GM10847 (cell line): ENCODE measurements around the gene CORO6.
A peak's percentile ranks its signal among the peaks of the same experiment; 100 is the strongest.

Source experiments
- POLR2A ChIP-seq: IDR thresholded peaks from 2 replicates; pipeline ENCODE4 v1.6.1; 2011; ENCODE audit not compliant: insufficient read length; ENCODE audit errors: extremely low read depth

CORO6 gene

DNA sequence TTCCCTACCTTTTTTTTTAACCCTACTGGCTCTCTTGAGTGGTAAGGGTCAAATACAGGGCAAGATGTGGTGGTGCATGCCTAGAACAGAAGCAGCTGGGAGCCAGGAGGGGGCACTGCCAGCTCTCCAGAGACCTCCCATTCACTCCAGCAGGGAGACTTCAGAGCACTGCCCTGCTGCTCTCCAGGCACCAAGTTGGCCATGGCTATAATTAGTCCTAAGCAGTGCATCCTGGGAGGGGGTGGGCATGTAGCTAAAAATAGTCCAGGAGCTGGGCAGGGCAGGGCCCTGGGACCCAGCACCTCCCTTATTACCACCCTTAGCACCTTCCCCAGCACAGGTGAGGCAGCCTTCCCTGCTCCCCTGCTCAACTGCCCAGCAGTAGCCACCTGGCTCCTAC is 3.5 kb downstream of the CORO6 start:
- TF ChIP-seq POLR2A, result no peak

DNA sequence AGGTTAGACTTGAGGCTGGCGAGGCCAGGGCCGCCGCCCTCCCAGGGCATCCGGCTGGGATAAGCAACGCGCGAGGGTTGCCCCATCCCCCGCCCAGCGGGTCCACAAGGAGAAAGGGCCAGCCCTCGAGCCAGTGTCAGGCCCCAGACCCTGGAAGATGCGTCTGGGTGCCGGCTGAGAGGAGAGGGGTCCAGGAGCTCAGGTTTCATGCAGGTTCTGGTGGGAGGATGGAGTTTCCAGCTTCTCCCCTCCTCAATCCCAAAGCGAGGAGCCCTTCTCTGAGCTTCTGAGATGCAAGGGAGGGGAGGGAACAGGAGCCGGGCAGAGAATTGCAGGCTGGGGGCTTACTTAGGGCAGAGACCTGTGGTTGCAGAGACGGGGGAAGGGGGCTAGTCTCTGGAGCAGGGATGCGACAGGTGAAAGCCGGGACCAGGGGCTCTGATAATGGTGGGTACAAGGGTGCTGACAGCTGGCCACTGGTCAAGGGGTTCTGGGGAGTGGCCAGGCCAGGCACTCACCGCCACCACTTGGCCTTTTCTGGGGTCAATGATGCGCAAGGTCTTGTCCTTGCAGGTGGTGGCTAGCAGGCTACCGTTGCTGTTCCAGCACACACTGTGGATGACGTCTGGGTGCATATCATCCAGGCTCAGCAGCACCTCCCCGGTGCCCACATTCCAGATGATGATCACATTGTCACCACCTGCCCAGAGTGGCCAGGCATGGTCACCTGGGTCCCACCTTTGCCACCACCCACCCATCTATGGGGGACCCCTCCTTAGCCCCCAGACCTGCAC is 4.2 kb downstream of the CORO6 start:
- no peak for TF ChIP-seq POLR2A

DNA sequence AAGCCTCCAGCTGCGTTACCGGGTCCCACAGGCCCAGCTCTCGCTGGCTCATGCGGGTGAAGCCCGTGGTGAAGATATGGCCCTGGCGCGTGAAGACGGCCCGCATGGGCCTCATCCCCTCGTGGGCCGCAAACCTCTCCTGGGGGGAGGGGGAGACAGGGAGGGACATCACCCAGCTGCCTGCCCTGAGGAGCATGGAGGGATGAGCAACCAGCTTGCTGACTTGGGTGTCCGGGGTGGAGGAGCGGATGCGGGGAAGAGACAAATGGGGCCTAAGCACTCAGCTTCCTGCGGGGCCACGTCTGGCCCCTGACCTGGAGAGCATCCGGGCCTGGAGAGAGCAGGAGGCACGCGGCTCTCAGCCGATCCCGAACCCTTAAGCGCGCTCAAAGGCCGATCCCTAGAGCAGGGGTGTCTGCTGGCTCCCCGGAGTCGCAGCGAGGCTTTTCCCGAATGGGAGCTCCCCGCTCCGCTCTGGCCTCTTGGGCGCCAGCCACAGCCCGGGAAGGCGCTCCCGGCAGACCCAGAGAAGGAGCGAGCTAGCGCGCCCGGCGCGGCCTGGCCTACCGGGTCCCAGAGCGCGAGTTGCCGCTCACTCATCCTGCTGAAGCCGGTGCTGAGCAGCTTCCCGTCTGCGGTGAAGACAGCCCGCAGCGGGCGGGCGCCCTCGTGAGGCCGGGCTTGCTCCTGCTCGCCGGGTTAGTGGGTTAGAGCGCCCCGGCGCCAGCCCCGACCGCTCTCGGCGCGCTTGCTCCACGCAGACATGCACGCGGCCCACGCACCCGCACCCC is 5.0 kb downstream of the CORO6 start:
- peak; percentile 23 for TF ChIP-seq POLR2A

DNA sequence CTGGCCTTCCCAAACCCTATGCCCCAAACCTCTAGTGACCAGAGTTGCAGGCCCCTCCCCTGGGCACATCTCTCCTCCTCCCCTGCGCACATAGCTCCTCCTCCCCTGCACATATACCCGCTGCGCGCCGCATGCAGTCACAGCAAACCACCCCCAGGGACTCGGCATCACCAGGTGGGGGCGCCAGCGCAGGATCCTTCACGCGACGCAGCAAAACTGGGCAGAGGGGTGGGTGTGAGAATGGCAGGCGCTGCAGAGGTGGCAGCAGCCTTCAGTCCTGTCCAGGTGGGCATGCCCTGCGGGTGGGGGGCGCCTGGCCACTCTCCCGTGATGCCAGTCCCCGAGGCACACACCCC is 5.6 kb downstream of the CORO6 start:
- TF ChIP-seq POLR2A, result no peak

DNA sequence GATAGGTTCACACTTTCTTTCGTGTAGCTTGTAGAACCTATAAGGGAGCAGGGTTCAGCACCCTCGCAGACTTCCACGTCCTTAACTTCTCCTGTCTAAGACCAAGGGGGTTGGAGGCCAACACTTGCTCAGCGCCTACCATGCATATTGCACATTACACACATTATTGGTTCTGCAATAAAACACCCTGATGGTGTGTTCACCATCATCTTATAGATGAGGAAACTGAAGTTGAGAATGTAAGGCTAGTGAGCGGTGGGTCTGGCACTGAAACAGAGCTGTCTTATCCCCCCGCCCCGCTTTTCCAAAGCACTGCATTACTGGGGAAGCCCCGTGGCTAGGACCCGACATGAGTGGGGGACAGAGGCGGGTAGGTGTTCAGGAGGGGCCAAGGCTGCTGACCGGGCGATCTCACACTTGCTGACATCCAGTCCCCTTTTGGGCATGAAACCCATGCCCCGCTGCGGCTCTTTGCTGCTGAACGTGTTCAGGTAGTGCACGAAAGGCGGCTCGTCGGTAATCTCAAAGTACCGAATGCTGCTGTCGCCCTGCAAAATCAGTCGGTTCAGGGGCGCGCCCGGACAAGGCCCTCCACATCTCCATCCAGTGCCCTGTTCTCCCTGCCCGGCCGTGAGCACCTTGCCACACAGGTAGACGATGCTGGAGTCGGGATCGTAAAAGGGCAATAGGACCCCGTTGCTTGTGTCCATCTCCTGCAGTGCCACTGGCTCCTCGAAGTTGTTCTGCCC is 6.2 kb downstream of the CORO6 start:
- TF ChIP-seq POLR2A, result no peak

DNA sequence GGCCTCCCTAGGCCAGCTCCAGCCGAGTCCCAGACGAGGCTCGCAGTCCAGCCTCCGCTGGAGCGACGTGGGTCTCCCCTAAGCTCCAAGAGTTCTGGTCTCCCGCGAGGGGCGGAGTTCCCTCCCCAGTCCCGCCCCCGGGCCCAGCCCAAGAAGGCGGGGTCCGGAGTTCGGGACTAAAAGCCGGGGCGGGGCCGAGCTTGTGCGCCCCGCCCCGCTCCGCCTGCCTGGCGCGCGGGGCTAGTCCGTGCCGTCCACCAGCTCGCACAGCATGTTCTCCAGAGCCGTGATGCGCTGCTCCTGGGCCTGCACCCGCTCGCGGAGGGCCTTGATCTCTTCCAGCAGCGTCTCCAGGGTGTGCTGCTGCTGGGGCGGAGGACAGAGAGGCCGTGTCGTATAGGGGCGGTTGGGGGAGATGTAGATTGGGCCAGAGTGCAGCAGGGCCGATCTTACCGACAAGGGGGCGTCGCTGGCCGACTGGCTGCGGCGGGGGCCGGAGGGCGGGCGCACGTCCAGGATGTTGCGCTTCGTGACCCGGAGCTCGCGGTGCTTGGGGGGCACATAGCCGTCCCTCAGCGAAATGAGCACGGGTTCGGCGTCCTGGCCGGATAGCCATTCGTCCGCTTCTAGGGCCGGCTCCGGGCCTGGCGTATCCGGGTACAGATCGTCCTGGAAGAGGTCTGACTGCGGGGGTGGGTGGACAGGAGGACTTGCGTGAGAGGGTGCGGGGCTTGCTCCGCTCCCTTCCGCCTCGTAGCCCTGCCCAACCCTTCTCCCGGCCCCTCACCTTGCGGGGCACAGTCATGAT is 7.0 kb downstream of the CORO6 start:
- TF ChIP-seq POLR2A, result no peak

DNA sequence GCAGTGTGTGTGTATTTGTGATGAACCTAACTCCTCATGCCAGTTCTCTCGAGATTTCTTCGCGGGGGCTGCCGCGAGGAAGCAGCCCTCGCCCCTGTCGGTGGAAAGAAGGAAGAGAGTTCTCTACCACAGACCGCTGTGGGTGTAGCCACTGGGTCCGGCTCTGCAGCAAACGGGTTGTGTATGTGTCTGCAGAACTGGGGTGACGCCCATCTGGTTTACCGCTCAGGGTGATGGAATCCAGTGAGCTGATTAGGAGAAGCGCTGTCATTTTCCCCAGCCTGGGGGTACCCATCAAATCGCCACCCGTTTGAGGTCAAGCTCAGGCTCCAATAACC is 7.7 kb downstream of the CORO6 start:
- TF ChIP-seq POLR2A, result no peak

DNA sequence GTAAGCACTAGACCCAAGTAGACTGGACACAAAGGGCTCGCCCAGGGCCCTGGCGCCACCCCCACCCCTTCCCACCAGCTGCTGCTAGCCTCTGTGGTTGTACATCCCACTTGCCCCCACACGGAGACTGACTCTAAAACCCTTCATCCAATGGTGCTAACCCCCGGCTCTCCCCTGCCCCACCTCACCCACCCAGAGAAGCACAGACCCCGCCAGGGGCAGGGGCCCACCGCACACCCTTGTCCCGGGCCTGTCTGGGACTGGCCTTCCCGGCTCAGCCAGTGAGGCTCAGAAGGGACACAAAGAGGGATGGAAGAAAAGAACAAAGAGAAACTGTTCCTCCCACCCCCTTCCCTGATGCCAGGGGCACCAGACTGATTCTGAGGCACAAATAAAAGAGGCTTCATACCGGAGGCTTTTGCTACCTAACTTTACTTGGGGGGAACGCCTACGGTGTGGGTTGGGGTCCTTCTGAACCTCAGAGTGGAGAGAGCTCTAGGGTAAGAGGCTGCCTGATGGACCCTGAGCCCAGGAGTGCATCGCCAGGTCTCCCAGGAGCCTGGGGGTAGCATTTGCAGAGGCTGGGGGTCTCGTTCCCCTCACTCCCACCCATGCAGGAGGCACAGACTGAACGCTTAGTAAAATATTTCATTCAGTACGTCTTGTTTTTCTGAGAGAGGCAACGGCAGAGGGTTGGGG is 8.2 kb downstream of the CORO6 start:
- no peak for TF ChIP-seq POLR2A

DNA sequence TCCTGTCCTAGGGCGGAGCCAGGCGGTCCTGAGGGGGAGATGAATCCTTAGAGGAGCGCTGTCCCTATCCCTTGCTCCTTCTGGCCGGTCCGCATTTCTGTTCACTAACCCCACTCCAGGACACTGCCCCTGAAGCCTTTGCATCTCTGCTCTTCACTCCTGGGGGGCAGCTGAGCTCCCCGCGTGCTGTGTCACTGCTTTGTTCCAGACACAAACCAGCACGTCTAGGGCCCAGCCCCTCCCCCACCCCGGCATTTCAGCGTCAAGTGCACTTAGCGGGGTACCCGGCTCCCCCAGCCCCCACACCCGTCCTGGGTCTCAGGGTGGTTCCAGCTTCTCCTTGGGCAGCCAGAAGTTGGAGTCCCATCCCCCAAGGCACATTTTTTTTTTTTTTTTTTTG is 8.9 kb downstream of the CORO6 start:
- no peak for TF ChIP-seq POLR2A

DNA sequence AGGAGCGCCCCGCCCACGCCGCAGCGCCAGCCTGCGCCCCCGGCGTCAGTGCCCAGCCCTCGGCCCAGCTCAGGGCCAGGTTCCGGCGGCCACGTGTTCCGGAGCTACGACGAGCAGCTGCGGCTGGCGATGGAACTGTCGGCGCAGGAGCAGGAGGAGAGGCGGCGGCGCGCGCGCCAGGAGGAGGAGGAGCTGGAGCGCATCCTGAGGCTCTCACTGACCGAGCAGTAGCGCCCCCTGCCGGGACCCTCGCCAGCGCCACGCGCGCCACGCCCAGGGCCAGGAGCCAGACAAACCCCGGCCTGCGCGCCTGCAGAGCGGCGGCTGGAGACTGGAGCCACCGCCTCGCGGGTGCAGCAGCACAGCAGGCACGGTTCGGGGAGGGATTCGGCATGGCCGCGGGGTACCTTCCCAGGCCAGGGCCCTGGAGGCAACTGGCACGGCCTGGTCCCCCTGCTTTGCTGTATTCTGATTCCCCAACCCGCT is 9.3 kb downstream of the CORO6 start:
- TF ChIP-seq POLR2A, result no peak

DNA sequence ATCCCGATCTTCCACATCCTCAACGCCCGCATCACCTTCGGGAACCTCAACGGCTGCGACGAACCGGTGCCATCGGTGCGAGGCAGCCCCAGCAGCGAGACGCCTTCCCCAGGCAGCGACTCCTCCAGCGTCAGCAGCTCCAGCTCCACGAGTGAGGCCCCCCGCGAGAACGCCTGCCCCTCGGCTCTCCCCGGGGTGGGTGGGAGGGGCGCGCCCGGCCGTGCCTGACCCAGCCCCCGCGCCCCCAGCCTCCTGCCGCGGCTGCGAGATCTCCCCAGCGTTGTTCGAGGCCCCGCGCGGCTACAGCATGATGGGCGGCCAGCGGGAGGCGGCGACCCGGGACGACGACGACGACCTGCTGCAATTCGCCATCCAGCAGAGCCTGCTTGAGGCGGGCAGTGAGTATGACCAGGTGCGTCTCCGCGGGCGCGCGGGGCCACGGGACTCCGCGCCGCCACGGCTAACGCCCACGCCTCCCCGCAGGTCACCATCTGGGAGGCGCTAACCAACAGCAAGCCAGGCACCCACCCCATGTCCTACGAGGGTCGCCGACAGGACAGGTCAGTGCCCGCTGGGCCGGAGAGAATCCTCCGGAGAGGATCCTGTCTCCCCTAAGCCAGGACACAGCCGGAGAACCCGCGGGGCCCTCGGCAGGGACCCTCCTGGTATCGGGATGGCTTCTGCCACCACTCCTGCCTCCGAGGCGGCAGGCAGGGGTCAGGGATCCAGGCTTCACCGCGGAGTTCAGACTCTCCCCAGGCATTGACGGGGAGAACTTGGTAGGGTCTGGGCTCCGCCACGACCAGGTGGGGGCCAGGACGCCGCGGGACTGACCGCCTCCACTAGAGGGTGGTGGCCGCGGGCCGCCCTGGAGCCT is 10.1 kb downstream of the CORO6 start:
- no peak for TF ChIP-seq POLR2A

DNA sequence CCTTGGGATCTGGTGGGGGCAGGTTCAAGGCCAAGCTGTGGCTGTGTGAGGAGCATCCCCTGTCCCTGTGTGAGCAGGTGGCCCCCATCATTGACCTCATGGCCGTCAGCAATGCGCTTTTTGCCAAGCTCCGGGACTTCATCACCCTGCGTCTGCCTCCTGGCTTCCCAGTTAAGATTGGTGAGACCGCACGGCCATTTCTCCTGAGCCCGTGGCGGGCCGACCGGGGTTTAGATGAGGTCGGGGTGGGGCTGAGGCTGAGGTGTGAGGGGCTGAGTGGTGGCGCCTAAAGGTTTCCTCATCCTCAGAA is 10.7 kb downstream of the CORO6 start:
- no peak for TF ChIP-seq POLR2A

DNA sequence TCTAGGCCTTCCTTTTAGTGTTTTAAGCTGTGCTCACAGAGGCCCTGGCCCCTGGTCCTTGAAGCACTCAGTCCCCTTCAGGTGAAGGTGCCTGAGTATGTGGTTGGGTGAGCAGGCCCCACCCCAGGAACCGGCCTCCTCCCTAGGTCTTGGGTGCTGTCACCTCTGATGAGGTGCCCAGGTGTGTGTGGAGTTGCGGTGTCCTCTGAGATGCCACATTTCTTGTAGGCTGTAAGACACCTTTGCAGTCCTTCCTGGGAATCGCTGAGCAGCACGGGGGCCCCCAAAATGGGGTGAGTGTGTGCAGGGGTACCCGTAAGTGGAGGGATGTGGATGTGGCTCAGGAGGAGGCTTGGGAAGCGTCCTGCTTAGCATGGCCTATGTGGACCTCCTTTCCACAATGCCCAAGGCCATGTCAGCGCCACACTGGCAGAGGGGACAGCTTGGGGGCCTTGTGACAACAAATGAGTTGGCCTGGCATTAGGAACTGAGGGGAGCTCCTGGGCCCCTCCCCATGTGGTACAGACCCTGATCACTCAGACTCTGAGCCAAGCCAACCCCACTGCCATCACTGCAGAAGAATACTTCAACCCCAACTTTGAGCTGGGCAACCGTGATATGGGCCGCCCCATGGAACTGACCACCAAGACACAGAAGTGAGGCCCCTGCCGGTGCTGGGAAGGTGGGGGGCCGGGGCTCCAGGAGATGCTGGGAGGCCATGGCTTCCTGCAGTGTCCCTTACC is 11.2 kb downstream of the CORO6 start:
- no peak for TF ChIP-seq POLR2A

DNA sequence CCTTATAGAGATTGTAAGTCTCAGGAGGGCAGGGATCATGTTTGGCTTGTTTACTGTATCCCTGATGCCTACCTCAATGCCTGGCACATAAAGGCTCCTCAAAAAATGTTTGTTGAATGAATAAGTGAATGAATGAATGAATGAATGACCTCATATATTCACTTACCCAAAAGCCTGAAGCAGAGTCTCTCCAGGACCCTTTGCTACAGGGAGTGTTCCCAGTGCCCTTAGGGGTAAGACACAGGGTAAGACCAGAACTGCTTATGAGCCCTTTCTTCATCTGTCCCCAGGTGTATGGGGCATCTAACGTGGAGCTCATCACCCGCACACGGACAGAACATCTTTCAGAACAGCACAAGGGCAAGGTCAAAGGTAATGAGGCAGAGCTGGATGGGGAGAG is 12.3 kb downstream of the CORO6 start:
- TF ChIP-seq POLR2A, result no peak
